ENCODE data around the gene MYMK.

DNA sequence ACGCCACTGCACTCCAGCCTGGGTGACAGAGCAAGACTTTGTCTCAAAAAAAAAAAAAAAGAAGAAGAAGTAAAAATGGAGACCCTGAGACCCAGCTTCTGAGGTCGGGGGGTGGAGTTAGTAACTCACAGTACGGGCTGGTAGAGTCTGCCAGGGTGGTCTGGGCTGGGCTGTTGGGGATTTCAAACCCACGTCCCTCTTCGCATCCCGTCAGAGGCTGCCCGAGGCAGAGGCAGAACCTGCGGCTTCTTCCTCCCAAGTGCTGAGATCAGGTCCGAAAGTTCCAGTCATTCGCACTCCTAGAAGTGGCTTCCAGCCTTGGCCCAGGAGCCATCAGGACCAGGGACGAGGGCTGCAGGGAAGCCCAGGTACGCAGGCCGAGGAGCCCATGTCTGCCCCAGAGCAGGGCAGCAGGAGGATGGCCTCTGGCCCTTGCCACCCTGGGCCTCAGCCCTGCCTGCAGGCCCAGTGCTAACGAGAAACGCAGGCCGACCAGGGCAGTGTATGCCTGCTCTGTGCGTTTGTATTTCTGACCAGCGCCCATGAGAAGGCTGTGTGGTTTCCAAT lies 36.0 kb downstream of the MYMK start:
- TF ChIP-seq POLR2A (IDR thresholded peaks at IDR 0.05; ENCODE audit: low read depth, low read length) = no peak
- TF ChIP-seq CEBPB (IDR thresholded peaks at IDR 0.05; ENCODE audit: low read depth, low read length) = no peak
- TF ChIP-seq, protein P1, sequence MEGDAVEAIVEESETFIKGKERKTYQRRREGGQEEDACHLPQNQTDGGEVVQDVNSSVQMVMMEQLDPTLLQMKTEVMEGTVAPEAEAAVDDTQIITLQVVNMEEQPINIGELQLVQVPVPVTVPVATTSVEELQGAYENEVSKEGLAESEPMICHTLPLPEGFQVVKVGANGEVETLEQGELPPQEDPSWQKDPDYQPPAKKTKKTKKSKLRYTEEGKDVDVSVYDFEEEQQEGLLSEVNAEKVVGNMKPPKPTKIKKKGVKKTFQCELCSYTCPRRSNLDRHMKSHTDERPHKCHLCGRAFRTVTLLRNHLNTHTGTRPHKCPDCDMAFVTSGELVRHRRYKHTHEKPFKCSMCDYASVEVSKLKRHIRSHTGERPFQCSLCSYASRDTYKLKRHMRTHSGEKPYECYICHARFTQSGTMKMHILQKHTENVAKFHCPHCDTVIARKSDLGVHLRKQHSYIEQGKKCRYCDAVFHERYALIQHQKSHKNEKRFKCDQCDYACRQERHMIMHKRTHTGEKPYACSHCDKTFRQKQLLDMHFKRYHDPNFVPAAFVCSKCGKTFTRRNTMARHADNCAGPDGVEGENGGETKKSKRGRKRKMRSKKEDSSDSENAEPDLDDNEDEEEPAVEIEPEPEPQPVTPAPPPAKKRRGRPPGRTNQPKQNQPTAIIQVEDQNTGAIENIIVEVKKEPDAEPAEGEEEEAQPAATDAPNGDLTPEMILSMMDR (conservative IDR thresholded peaks at IDR 0.05; ENCODE audit: low read depth, low read length) = no peak
- no peak for TF ChIP-seq RAD21 (IDR thresholded peaks at IDR 0.05; ENCODE audit: low read length)
- TF ChIP-seq, protein P2, sequence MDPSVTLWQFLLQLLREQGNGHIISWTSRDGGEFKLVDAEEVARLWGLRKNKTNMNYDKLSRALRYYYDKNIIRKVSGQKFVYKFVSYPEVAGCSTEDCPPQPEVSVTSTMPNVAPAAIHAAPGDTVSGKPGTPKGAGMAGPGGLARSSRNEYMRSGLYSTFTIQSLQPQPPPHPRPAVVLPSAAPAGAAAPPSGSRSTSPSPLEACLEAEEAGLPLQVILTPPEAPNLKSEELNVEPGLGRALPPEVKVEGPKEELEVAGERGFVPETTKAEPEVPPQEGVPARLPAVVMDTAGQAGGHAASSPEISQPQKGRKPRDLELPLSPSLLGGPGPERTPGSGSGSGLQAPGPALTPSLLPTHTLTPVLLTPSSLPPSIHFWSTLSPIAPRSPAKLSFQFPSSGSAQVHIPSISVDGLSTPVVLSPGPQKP (IDR thresholded peaks at IDR 0.05; ENCODE audit: borderline replicate concordance, low read depth, low read length) = no peak
- TF ChIP-seq CHD1 (IDR thresholded peaks at IDR 0.05; ENCODE audit: low read depth, low read length) = no peak
- no peak for TF ChIP-seq SMC3 (IDR thresholded peaks at IDR 0.05; ENCODE audit: low read depth, low read length)
- no peak for TF ChIP-seq BHLHE40 (IDR thresholded peaks at IDR 0.05; ENCODE audit: low read depth, low read length)
- TF ChIP-seq MXI1 (IDR thresholded peaks at IDR 0.05; ENCODE audit: borderline replicate concordance, low read depth, low read length) = no peak
- TF ChIP-seq MAFK (IDR thresholded peaks at IDR 0.05; ENCODE audit: low read depth, low read length) = no peak
